ENCODE measurements around the gene MAST3. TPM values are rescaled to one million over a fixed set of nuclear protein-coding genes. Genes with fewer than 3 reads are reported as not detected.
A peak's percentile ranks its signal among the peaks of the same experiment; 100 is the strongest.

Gene MAST3
- total RNA-seq, 1 experiment from 2014 or later = 14.2 TPM

- TF ChIP-seq FOSL1 (IDR thresholded peaks at IDR 0.05; ENCODE audit: low read depth) (no peak), EGR1 (IDR thresholded peaks at IDR 0.05; ENCODE audit: low read depth) (no peak), REST (IDR thresholded peaks at IDR 0.05; ENCODE audit: low read depth) (no peak), TCF7L2 (IDR thresholded peaks at IDR 0.05; ENCODE audit: borderline replicate concordance, extremely low read depth, insufficient read depth, insufficient read length) (no peak)
Observed at GRCh38 chr19:18192673-18193387, 95.3 kb downstream of the MAST3 start, which contains the start of gene MPV17L2 (continued).

- ATAC-seq = no peak
- H3K27ac ChIP-seq (ENCODE audit: low read depth, low read length) = peak overlapping the region; percentile 73
Observed at GRCh38 chr19:18193388-18194180, 96.0 kb downstream of the MAST3 start.

More at GRCh38 chr19:18193388-18194180, 96.0 kb downstream of the MAST3 start:
- TSS peak; percentile 66 for BruUV-seq (replicated peaks)
- Histone ChIP-seq H3K4me3 (replicated peaks in 1 of 2; ENCODE audit: low read depth in 1 of 2, low read length in 2 of 2) (peak overlapping the region; percentile 90 to 93), H3K9me2 (ENCODE audit: insufficient read depth) (no peaks in the 10 kb centered on the region), H3K79me2 (ENCODE audit: insufficient read depth, low read length) (peaks cover 10% of the 10 kb centered on the region; the same call in 1 of the 2 replicates), H3K9me3 (ENCODE audit: control insufficient read depth in 1 of 2, insufficient read depth in 1 of 2, low read depth in 1 of 2, low read length in 2 of 2) (no peaks in the 10 kb centered on the region), H3K4me2 (ENCODE audit: low read length) (peak overlapping the region; percentile 89), H4K20me1 (ENCODE audit: insufficient read depth) (no peaks in the 10 kb centered on the region; the same call in 1 of the 2 replicates), H3K9ac (ENCODE audit: low read length) (peak overlapping the region; percentile 92), H2AFZ (ENCODE audit: low read depth, low read length, poor library complexity, severe bottlenecking) (no peak overlapping the region), H3K4me1 (ENCODE audit: control insufficient read depth in 1 of 2, insufficient read depth in 2 of 2, low read length in 2 of 2) (peaks cover 14 to 26% of the 10 kb centered on the region in 2 experiments), H3K36me3 (ENCODE audit: control insufficient read depth in 1 of 2, insufficient read depth in 2 of 2, low read length in 2 of 2) (peaks cover 6 to 9% of the 10 kb centered on the region in 2 experiments; a peak in 3 of 4 replicates), H3K27me3 (ENCODE audit: insufficient read depth, low read length) (no peaks in the 10 kb centered on the region)
- no peak for DNase-seq (ENCODE audit: low read depth, low spot score)
- ChIA-PET POLR2A (interaction anchor here (0.6 to 3.0 kb wide), 8 partner anchors 10 to 87 kb away, joined by 3 to 27 read pairs (median 4); partner anchors contain the start of genes JUND and RAB3A), CTCF (interaction anchor here (0.9 to 2.2 kb wide), 8 partner anchors 10 to 220 kb away, joined by 3 to 12 read pairs (median 6); partner anchors contain the start of genes PIK3R2 and RAB3A), RAD21 (ENCODE audit: low non-redundant PET in 1 of 2, low total read pairs in 2 of 2, uncharacterized antibody in 2 of 2, unreplicated experiment in 2 of 2) (no interaction called here)
- intact Hi-C loops (cut with micrococcal nuclease) = no loop called here
- TF ChIP-seq ZFX (IDR thresholded peaks at IDR 0.05) = peak; percentile 13; the same call in 1 of the 2 replicates
- TF ChIP-seq, protein P1, sequence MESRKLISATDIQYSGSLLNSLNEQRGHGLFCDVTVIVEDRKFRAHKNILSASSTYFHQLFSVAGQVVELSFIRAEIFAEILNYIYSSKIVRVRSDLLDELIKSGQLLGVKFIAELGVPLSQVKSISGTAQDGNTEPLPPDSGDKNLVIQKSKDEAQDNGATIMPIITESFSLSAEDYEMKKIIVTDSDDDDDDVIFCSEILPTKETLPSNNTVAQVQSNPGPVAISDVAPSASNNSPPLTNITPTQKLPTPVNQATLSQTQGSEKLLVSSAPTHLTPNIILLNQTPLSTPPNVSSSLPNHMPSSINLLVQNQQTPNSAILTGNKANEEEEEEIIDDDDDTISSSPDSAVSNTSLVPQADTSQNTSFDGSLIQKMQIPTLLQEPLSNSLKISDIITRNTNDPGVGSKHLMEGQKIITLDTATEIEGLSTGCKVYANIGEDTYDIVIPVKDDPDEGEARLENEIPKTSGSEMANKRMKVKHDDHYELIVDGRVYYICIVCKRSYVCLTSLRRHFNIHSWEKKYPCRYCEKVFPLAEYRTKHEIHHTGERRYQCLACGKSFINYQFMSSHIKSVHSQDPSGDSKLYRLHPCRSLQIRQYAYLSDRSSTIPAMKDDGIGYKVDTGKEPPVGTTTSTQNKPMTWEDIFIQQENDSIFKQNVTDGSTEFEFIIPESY (IDR thresholded peaks at IDR 0.05; ENCODE audit: extremely low read depth, insufficient replicate concordance, low read length) = no peak

Measured in HCT116 (cell line).